Sigmoid colon (tissue), 7 donors: ENCODE measurements around the gene DPF1. TPM values are rescaled to one million over a fixed set of nuclear protein-coding genes. Genes with fewer than 3 reads are reported as not detected.

Experiments
- DNase-seq: peaks from one replicate; pipeline ENCODE4 v3.0.0-alpha.2; 2019
- H3K27ac ChIP-seq, 4 donors: fragments of 200-600 bp; sonication (generic); one replicate each; pipeline ENCODE4 v1.5.1; 2016 to 2019; ENCODE audit warnings: mild to moderate bottlenecking in 1 of 4
- H3K27me3 ChIP-seq, 3 donors: fragments of 200-600 bp; sonication (generic); one replicate each; pipeline ENCODE4 v1.5.1; 2019; ENCODE audit warnings: mild to moderate bottlenecking in 1 of 3
- H3K36me3 ChIP-seq, 4 donors: fragments of 200-600 bp; sonication (generic); one replicate each; pipeline ENCODE4 v1.5.1; 2016 to 2019
- H3K4me1 ChIP-seq, 4 donors: fragments of 200-600 bp; sonication (generic); one replicate each; pipeline ENCODE4 v1.5.1; 2017 to 2019
- H3K4me3 ChIP-seq, 4 donors: fragments of 200-600 bp; sonication (generic); one replicate each; pipeline ENCODE4 v1.5.1; 2017 to 2019; ENCODE audit warnings: mild to moderate bottlenecking in 2 of 4, moderate library complexity in 1 of 4
- H3K9me3 ChIP-seq, 4 donors: fragments of 200-600 bp in 3 of 4; sonication (generic) in 3 of 4; one replicate each; pipeline versions ENCODE4 v1.5.1 to v1.6.1; 2013 to 2019
- CTCF ChIP-seq, 4 experiments: fragments of 450-650 bp in 3 of 4; fragments of 200-600 bp in 1 of 4; IDR thresholded peaks; one replicate each; pipeline ENCODE4 v1.5.1; 2016 to 2019; ENCODE audit warnings: antibody characterized with exemption in 4 of 4, mild to moderate bottlenecking in 3 of 4, moderate library complexity in 2 of 4
- EP300 ChIP-seq, 4 donors: sonication (generic); formaldehyde crosslinking; IDR thresholded peaks; one replicate each; pipeline ENCODE4 v1.6.1; 2017; ENCODE audit warnings: antibody characterized with exemption in 4 of 4
- POLR2A ChIP-seq, 2 donors: fragments of 450-650 bp; IDR thresholded peaks; one replicate each; pipeline ENCODE4 v1.6.1; 2016; ENCODE audit warnings: antibody characterized with exemption in 2 of 2, mild to moderate bottlenecking in 2 of 2, moderate library complexity in 2 of 2
- POLR2AphosphoS5 ChIP-seq, 4 donors: sonication (generic); formaldehyde crosslinking; IDR thresholded peaks; one replicate each; pipeline ENCODE4 v1.6.1; 2017; ENCODE audit warnings: antibody characterized with exemption in 4 of 4
- WGBS, 2 donors: extraction: QIAGEN DNeasy Blood & Tissue Kit; methylation state at CpG; one replicate each; pipeline ENCODE4 v1.1.7; 2013; 5-methylcytosine and 5-hydroxymethylcytosine counted together
- intact Hi-C: fragments of 100-400 bp; cut with DNase I; formaldehyde crosslinking; loops from one replicate; pipeline ENCODE4 v1.15.1; 2023
- polyA plus RNA-seq, 3 donors: library from polyadenylated mRNA; stranded (reverse); fragments of 200-250 nt; gene quantifications; one replicate each; pipeline ENCODE4 v1.2.3, GENCODE V29; 2013
- total RNA-seq, 4 donors: library from RNA; depleted of rRNA; stranded (reverse); fragments of >200 nt; gene quantifications; one replicate each; pipeline ENCODE4 v1.1.0, GENCODE V29; 2016
- donor health status: healthy with polysubstance abuse.
- donor health status: Bipolar disorder and iron deficiency.
- donor health status: healthy.

The DPF1 gene
- total and polyA plus RNA-seq, 7 donors, result 0.12 to 1.4 TPM; not detected in 5

- Histone ChIP-seq H3K9me3 (peaks cover 0 to 14% (median 3%) of the 10 kb centered on the region in 4 donors), H3K4me3 (peak overlapping the region in 3 of 4 donors; percentile 14 to 32 (median 24)), H3K4me1 (no peaks in the 10 kb centered on the region), H3K27me3 (no peaks in the 10 kb centered on the region), H3K27ac (peak overlapping the region in 3 of 4 donors; percentile 30 to 55 (median 30)), H3K36me3 (peaks cover 0 to 14% (median 3%) of the 10 kb centered on the region in 4 donors)
- 76 to 86% methylated on average over 30 of the region's 30 CpGs for WGBS, 2 donors
- intact Hi-C loops, result no loop called here
- no peak for DNase-seq
- no peak for TF ChIP-seq CTCF (IDR thresholded peaks at IDR 0.05)
- no peak for TF ChIP-seq POLR2A (IDR thresholded peaks at IDR 0.05)
- TF ChIP-seq EP300 (IDR thresholded peaks at IDR 0.05), result no peak
- no peak for TF ChIP-seq POLR2AphosphoS5 (IDR thresholded peaks at IDR 0.05)
These were observed 40.6 kb downstream of the DPF1 start for GRCh38 chr19:38183251-38183897.

- Histone ChIP-seq H3K9me3 (peaks cover 0 to 14% (median 3%) of the 10 kb centered on the region in 4 donors), H3K4me1 (no peaks in the 10 kb centered on the region), H3K36me3 (peaks cover 0 to 14% (median 3%) of the 10 kb centered on the region in 4 donors), H3K4me3 (no peak overlapping the region), H3K27ac (no peak overlapping the region), H3K27me3 (no peaks in the 10 kb centered on the region)
- DNase-seq, result no peak
- WGBS, 2 donors, result 93 to 96% methylated on average over 21 of the region's 21 CpGs
- TF ChIP-seq EP300 (IDR thresholded peaks at IDR 0.05) (no peak), POLR2A (IDR thresholded peaks at IDR 0.05) (no peak), POLR2AphosphoS5 (IDR thresholded peaks at IDR 0.05) (no peak), CTCF (IDR thresholded peaks at IDR 0.05) (no peak)
- intact Hi-C loops, result no loop called here
These were observed 41.3 kb downstream of the DPF1 start for GRCh38 chr19:38182536-38183210.

- Histone ChIP-seq H3K27ac (no peak overlapping the region), H3K36me3 (peaks cover 0 to 14% (median 3%) of the 10 kb centered on the region in 4 donors), H3K9me3 (peaks cover 0 to 14% (median 3%) of the 10 kb centered on the region in 4 donors), H3K27me3 (no peaks in the 10 kb centered on the region), H3K4me1 (no peaks in the 10 kb centered on the region), H3K4me3 (no peak overlapping the region)
- 95 to 98% methylated on average over 3 of the region's 3 CpGs for WGBS, 2 donors
- intact Hi-C loops, result no loop called here
- no peak for TF ChIP-seq CTCF (IDR thresholded peaks at IDR 0.05)
- TF ChIP-seq EP300 (IDR thresholded peaks at IDR 0.05), result no peak
- TF ChIP-seq POLR2AphosphoS5 (IDR thresholded peaks at IDR 0.05), result no peak
- TF ChIP-seq POLR2A (IDR thresholded peaks at IDR 0.05), result no peak
- no peak for DNase-seq
These were observed 44.0 kb downstream of the DPF1 start for GRCh38 chr19:38180071-38180470.

GRCh38 chr19:38175422-38175821 is 48.6 kb downstream of the DPF1 start:
- TF ChIP-seq CTCF (IDR thresholded peaks at IDR 0.05) (no peak), POLR2A (IDR thresholded peaks at IDR 0.05) (no peak), POLR2AphosphoS5 (IDR thresholded peaks at IDR 0.05) (no peak), EP300 (IDR thresholded peaks at IDR 0.05) (no peak)
- H3K27ac ChIP-seq, result no peak overlapping the region
- no peaks in the 10 kb centered on the region for H3K27me3 ChIP-seq
- peaks cover 0 to 12% (median 2%) of the 10 kb centered on the region in 4 donors for H3K9me3 ChIP-seq
- DNase-seq, result no peak
- H3K4me1 ChIP-seq, result no peaks in the 10 kb centered on the region
- 87 to 92% methylated on average over 6 of the region's 6 CpGs for WGBS, 2 donors
- intact Hi-C loops, result no loop called here
- H3K36me3 ChIP-seq, result peaks cover 0 to 4% (median under 1%) of the 10 kb centered on the region in 4 donors
- H3K4me3 ChIP-seq, result no peak overlapping the region
